GM18951 (cell line): ENCODE measurements around the gene TFR2.
A peak's percentile ranks its signal among the peaks of the same experiment; 100 is the strongest.

Experiments
- POLR2A ChIP-seq: IDR thresholded peaks from 4 replicates; pipeline ENCODE4 v1.6.1; 2011; ENCODE audit warnings: mild to moderate bottlenecking; ENCODE audit not compliant: insufficient read length, insufficient read depth; ENCODE audit errors: extremely low read depth
- in situ Hi-C: fragments of 300-500 bp; cut with MboI; formaldehyde crosslinking; loops from one replicate; pipeline ENCODE4 v1.12.0; 2022; ENCODE audit warnings: low sequenced_read_pairs, mixed read lengths, inconsistent platforms; ENCODE audit not compliant: unreplicated experiment

The TFR2 gene

GRCh38 chr7:100655908-100656674, 14.7 kb upstream of the TFR2 start, which contains the start of gene ACTL6B:
Gene ACTL6B (minus strand): TSS chr7:100656448. CDS start chr7:100656354, 94 bp downstream.
- in situ Hi-C loops = no loop called here
- no peak for TF ChIP-seq POLR2A

GRCh38 chr7:100654908-100655831, 13.8 kb upstream of the TFR2 start:
- in situ Hi-C loops = no loop called here
- no peak for TF ChIP-seq POLR2A

GRCh38 chr7:100649826-100650565, 8.6 kb upstream of the TFR2 start:
- TF ChIP-seq POLR2A = no peak
- in situ Hi-C loops = no loop called here

GRCh38 chr7:100642534-100642907, 1.2 kb upstream of the TFR2 start:
- in situ Hi-C loops = no loop called here
- TF ChIP-seq POLR2A = no peak

- in situ Hi-C loops = no loop called here
- TF ChIP-seq POLR2A = no peak
Measured at GRCh38 chr7:100641860-100642533, 645 bp upstream of the TFR2 start.

GRCh38 chr7:100640517-100641440, 573 bp downstream of the TFR2 start:
- in situ Hi-C loops = no loop called here

GRCh38 chr7:100639995-100640516, 1.3 kb downstream of the TFR2 start:
- in situ Hi-C loops = no loop called here
- no peak for TF ChIP-seq POLR2A

More at GRCh38 chr7:100640517-100641440, 573 bp downstream of the TFR2 start:
- TF ChIP-seq POLR2A = no peak

- peak; percentile 47 for TF ChIP-seq POLR2A
- in situ Hi-C loops = no loop called here
Measured at GRCh38 chr7:100632951-100633717, 8.2 kb downstream of the TFR2 start.

- no peak for TF ChIP-seq POLR2A
- in situ Hi-C loops = no loop called here
Measured at GRCh38 chr7:100630066-100630465, 11.3 kb downstream of the TFR2 start.

GRCh38 chr7:100629117-100629716, 12.1 kb downstream of the TFR2 start:
- in situ Hi-C loops = no loop called here
- no peak for TF ChIP-seq POLR2A

- in situ Hi-C loops = no loop called here
Measured at GRCh38 chr7:100627238-100627549, 14.2 kb downstream of the TFR2 start.

More at GRCh38 chr7:100627238-100627549, 14.2 kb downstream of the TFR2 start:
- TF ChIP-seq POLR2A = no peak
